H1 (cell line): Measurements from ENCODE around the gene EYA4. TPM values are rescaled to one million over a fixed set of nuclear protein-coding genes. Genes with fewer than 3 reads are reported as not detected.

Experiments
- CTCF ChIA-PET: fragments of 300-600 bp; sonication (Branson Sonifier 250); formaldehyde crosslinking; loops from one replicate; lab custom pipeline; 2021; ENCODE audit not compliant: partially characterized antibody; lab: Charles Lee
- POLR2A ChIA-PET: fragments of 300-600 bp; sonication (Branson Sonifier 250); formaldehyde crosslinking; loops from one replicate; lab custom pipeline; 2021; ENCODE audit warnings: inconsistent platforms; ENCODE audit not compliant: partially characterized antibody; lab: Charles Lee
- DNase-seq, 2 experiments: peaks; one replicate each; pipeline versions ENCODE4 v3.0.0 to v3.0.0-alpha.2; 2010 to 2022; ENCODE audit warnings: low spot score in 2 of 2, low read depth in 1 of 2, mixed read lengths in 1 of 2
- FAIRE-seq: peaks from 2 replicates; lab custom pipeline; 2011; peaks lifted over from hg19 to GRCh38; lab: Jason Lieb, UNC
- H2AFZ ChIP-seq: 2 replicates; pipeline ENCODE4 v1.8.1; 2012; ENCODE audit warnings: low read length, inconsistent platforms
- H2AK5ac ChIP-seq: 2 replicates; pipeline ENCODE4 v1.6.1; 2013; ENCODE audit warnings: low read depth, low read length
- H2BK120ac ChIP-seq: replicated peaks from 2 replicates; pipeline ENCODE3; 2013; ENCODE audit warnings: low read depth, low read length, inconsistent platforms
- H2BK12ac ChIP-seq: 2 replicates; pipeline ENCODE4 v1.6.1; 2013; ENCODE audit warnings: low read depth, low read length
- H2BK15ac ChIP-seq: 2 replicates; pipeline ENCODE4 v1.6.1; 2013; ENCODE audit warnings: low read length
- H2BK20ac ChIP-seq: 2 replicates; pipeline ENCODE4 v1.6.1; 2013; ENCODE audit warnings: low read length
- H2BK5ac ChIP-seq: 2 replicates; pipeline ENCODE4 v1.6.1; 2013; ENCODE audit warnings: low read depth, low read length
- H3K14ac ChIP-seq: 2 replicates; pipeline ENCODE4 v1.6.1; 2013; ENCODE audit warnings: inconsistent platforms; ENCODE audit not compliant: insufficient read length
- H3K18ac ChIP-seq: 2 replicates; pipeline ENCODE4 v1.6.1; 2013; ENCODE audit warnings: low read length; ENCODE audit errors: extremely low read depth
- H3K23ac ChIP-seq: 2 replicates; pipeline ENCODE4 v1.6.1; 2013; ENCODE audit warnings: inconsistent platforms; ENCODE audit not compliant: insufficient read length
- H3K23me2 ChIP-seq: 2 replicates; pipeline ENCODE4 v1.6.1; 2013; ENCODE audit warnings: low read depth, low read length
- H3K27ac ChIP-seq: 2 replicates; pipeline ENCODE4 v1.6.1; 2011; ENCODE audit warnings: low read depth, low read length, inconsistent platforms
- H3K27me3 ChIP-seq, 4 experiments: replicated peaks in 1 of 4; 1 replicate in 1 of 4; 2 replicates in 3 of 4; pipeline versions ENCODE4 v1.6.1 to v1.8.1; 2011 to 2013; ENCODE audit warnings: low read length in 3 of 4, mild to moderate bottlenecking in 3 of 4, inconsistent platforms in 2 of 4, mixed read lengths in 2 of 4, moderate library complexity in 1 of 4; ENCODE audit not compliant: control insufficient read depth in 3 of 4, insufficient read depth in 3 of 4; ENCODE audit errors: extremely low read depth in 1 of 4
- H3K36me3 ChIP-seq, 4 experiments: 2 replicates each; pipeline versions ENCODE4 v1.6.1 to v1.8.1; 2011 to 2013; ENCODE audit warnings: mild to moderate bottlenecking in 4 of 4, low read length in 3 of 4, moderate library complexity in 2 of 4, control low read depth in 1 of 4, inconsistent platforms in 1 of 4; ENCODE audit not compliant: insufficient read depth in 4 of 4, control insufficient read depth in 2 of 4
- H3K4ac ChIP-seq: replicated peaks from 2 replicates; pipeline ENCODE3; 2013; ENCODE audit warnings: low read length, low read depth, mixed read lengths, inconsistent platforms; ENCODE audit not compliant: insufficient read length
- H3K4me1 ChIP-seq, 4 experiments: replicated peaks in 1 of 4; 1 replicate in 1 of 4; 2 replicates in 3 of 4; pipeline versions ENCODE4 v1.6.1 to v1.8.1; 2011 to 2013; ENCODE audit warnings: low read length in 3 of 4, inconsistent platforms in 2 of 4, mixed read lengths in 1 of 4; ENCODE audit not compliant: insufficient read depth in 4 of 4, control insufficient read depth in 3 of 4
- H3K4me2 ChIP-seq, 2 experiments: 2 replicates each; pipeline versions ENCODE4 v1.6.1 to v1.8.1; 2011 to 2013; ENCODE audit warnings: low read depth in 2 of 2, low read length in 2 of 2, control low read depth in 1 of 2, inconsistent platforms in 1 of 2, mild to moderate bottlenecking in 1 of 2; ENCODE audit not compliant: insufficient read depth in 1 of 2
- H3K4me3 ChIP-seq, 4 experiments: fragments of 200-600, 300-600 bp in 1 of 4; sonication (generic), shearing (Covaris generic), sonication (Bioruptor Twin) in 1 of 4; 2 replicates each; pipeline versions ENCODE4 v1.5.1 to v1.8.1; 2011 to 2016; ENCODE audit warnings: low read length in 4 of 4, low read depth in 3 of 4, control low read depth in 2 of 4, inconsistent platforms in 2 of 4, mild to moderate bottlenecking in 2 of 4, mixed read lengths in 1 of 4, moderate library complexity in 1 of 4; ENCODE audit not compliant: insufficient read depth in 2 of 4; ENCODE audit errors: extremely low read depth in 1 of 4
- H3K56ac ChIP-seq: replicated peaks from 2 replicates; pipeline ENCODE3; 2013; ENCODE audit warnings: low read depth, mild to moderate bottlenecking, mixed read lengths, low read length, inconsistent platforms; ENCODE audit not compliant: insufficient read length
- H3K79me1 ChIP-seq: 2 replicates; pipeline ENCODE4 v1.6.1; 2013; ENCODE audit warnings: low read depth, low read length, control low read depth
- H3K79me2 ChIP-seq, 2 experiments: 2 replicates each; pipeline versions ENCODE4 v1.6.1 to v1.8.1; 2012 to 2013; ENCODE audit warnings: low read length in 2 of 2, mild to moderate bottlenecking in 2 of 2, inconsistent platforms in 1 of 2; ENCODE audit not compliant: insufficient read depth in 2 of 2, control insufficient read depth in 1 of 2
- H3K9ac ChIP-seq, 4 experiments: replicated peaks in 1 of 4; 1 replicate in 1 of 4; 2 replicates in 3 of 4; pipeline versions ENCODE4 v1.6.1 to v1.8.1; 2011 to 2013; ENCODE audit warnings: low read depth in 3 of 4, low read length in 3 of 4, control low read depth in 2 of 4, mild to moderate bottlenecking in 2 of 4, moderate library complexity in 2 of 4, inconsistent platforms in 1 of 4; ENCODE audit errors: extremely low read depth in 1 of 4
- H3K9me3 ChIP-seq, 2 experiments: 2 replicates each; pipeline versions ENCODE4 v1.6.1 to v1.8.1; 2012 to 2013; ENCODE audit warnings: mild to moderate bottlenecking in 2 of 2, moderate library complexity in 2 of 2, control low read depth in 1 of 2, inconsistent platforms in 1 of 2, low read depth in 1 of 2, low read length in 1 of 2, mixed read lengths in 1 of 2; ENCODE audit not compliant: insufficient read depth in 2 of 2
- H4K20me1 ChIP-seq, 2 experiments: replicated peaks in 1 of 2; 2 replicates each; pipeline versions ENCODE3 to v1.8.1; 2011 to 2013; ENCODE audit warnings: inconsistent platforms in 2 of 2, low read length in 2 of 2, mild to moderate bottlenecking in 1 of 2; ENCODE audit not compliant: insufficient read depth in 2 of 2, control insufficient read depth in 1 of 2
- H4K5ac ChIP-seq: 2 replicates; pipeline ENCODE4 v1.6.1; 2013; ENCODE audit warnings: low read length, low read depth, mixed read lengths, inconsistent platforms; ENCODE audit not compliant: insufficient read length
- H4K8ac ChIP-seq: 2 replicates; pipeline ENCODE4 v1.8.0; 2013; ENCODE audit warnings: mild to moderate bottlenecking, moderate library complexity, low read length, inconsistent platforms; ENCODE audit not compliant: insufficient read depth; ENCODE audit errors: extremely low read depth
- H4K91ac ChIP-seq: replicated peaks from 2 replicates; pipeline ENCODE3; 2013; ENCODE audit warnings: low read length, mixed read lengths, inconsistent platforms; ENCODE audit not compliant: insufficient read length
- BRCA1 ChIP-seq: IDR thresholded peaks from 2 replicates; pipeline ENCODE4 v1.6.1; 2012; ENCODE audit warnings: low read depth, low read length, improper control_type of control experiment
- CBX5 ChIP-seq: fragments of 300-800, 300-1000 bp; sonication (generic); IDR thresholded peaks from 2 replicates; pipeline ENCODE4 v1.7.1; 2016; ENCODE audit warnings: antibody characterized with exemption, low read length, low read depth
- EP300 ChIP-seq, 2 experiments: IDR thresholded peaks; 1 replicate in 1 of 2; 2 replicates in 1 of 2; pipeline ENCODE4 v1.6.1; 2011 to 2012; ENCODE audit warnings: low read depth in 2 of 2, low read length in 2 of 2, mild to moderate bottlenecking in 2 of 2, borderline replicate concordance in 1 of 2, inconsistent platforms in 1 of 2, moderate library complexity in 1 of 2
- NRF1 ChIP-seq: IDR thresholded peaks from 2 replicates; pipeline ENCODE4 v1.6.1; 2011; ENCODE audit warnings: mild to moderate bottlenecking, low read depth, low read length, improper control_type of control experiment
- RAD21 ChIP-seq, 2 experiments: IDR thresholded peaks in 1 of 2; conservative IDR thresholded peaks in 1 of 2; 2 replicates each; pipeline ENCODE4 v1.6.1; 2011; ENCODE audit warnings: low read depth in 2 of 2, low read length in 2 of 2, improper control_type of control experiment in 1 of 2, inconsistent platforms in 1 of 2, mild to moderate bottlenecking in 1 of 2, moderate library complexity in 1 of 2
- SP2 ChIP-seq: IDR thresholded peaks from 2 replicates; pipeline ENCODE4 v1.6.1; 2012; ENCODE audit warnings: mild to moderate bottlenecking, low read length, inconsistent platforms
- TAF7 ChIP-seq: optimal IDR thresholded peaks from 2 replicates; pipeline ENCODE3; 2011; ENCODE audit warnings: low read depth, mild to moderate bottlenecking, inconsistent platforms, low read length, moderate library complexity, borderline replicate concordance
- TBP ChIP-seq: IDR thresholded peaks from 2 replicates; pipeline ENCODE4 v1.6.1; 2011; ENCODE audit warnings: low read depth, low read length, improper control_type of control experiment
- YY1 ChIP-seq: IDR thresholded peaks from 2 replicates; pipeline ENCODE4 v1.6.1; 2011; ENCODE audit warnings: low read depth, mild to moderate bottlenecking, low read length
- WGBS, 2 experiments: shearing (Covaris generic) in 1 of 2; methylation state at CpG; one replicate each; pipeline versions ENCODE4 v1.1.6 to v1.1.7; 2013 to 2015; ENCODE audit warnings: low lambda C conversion rate in 2 of 2, mixed read lengths in 2 of 2, inconsistent platforms in 1 of 2, low coverage in 1 of 2, missing lambda C conversion rate in 1 of 2; ENCODE audit not compliant: insufficient replicate concordance in 2 of 2, insufficient coverage in 1 of 2, insufficient read length in 1 of 2; ENCODE audit errors: extremely low coverage in 1 of 2, missing lambda C conversion rate in 1 of 2; 5-methylcytosine and 5-hydroxymethylcytosine counted together
- polyA plus RNA-seq, 7 experiments: library from polyadenylated mRNA; depleted of rRNA in 3 of 7; stranded (reverse) in 5 of 7; unstranded in 2 of 7; fragments of >200 nt in 5 of 7; fragments of 200-250 nt in 2 of 7; gene quantifications; 1 replicate in 5 of 7; 2 replicates in 1 of 7; 4 replicates in 1 of 7; pipeline versions ENCODE4 v1.2.1 to v1.2.3, GENCODE V29; 2011 to 2013; ENCODE audit warnings: missing spikeins in 2 of 7, mixed read lengths in 2 of 7
- total RNA-seq: library from RNA; stranded (reverse); fragmentation: NEBNext Ultra II Directional; extraction: Animal tissue kit (Norgen Biotek cat#: 25700); gene quantifications from 2 replicates; pipeline ENCODE4 v1.2.1, GENCODE V29; 2021
- TF ChIP-seq, protein P1 (sequence below): IDR thresholded peaks from 2 replicates; pipeline ENCODE4 v1.6.1; 2011; ENCODE audit warnings: low read depth, mild to moderate bottlenecking, low read length; ENCODE audit not compliant: insufficient read depth
- TF ChIP-seq, protein P2 (sequence below): IDR thresholded peaks from 2 replicates; pipeline ENCODE4 v1.6.1; 2012; ENCODE audit warnings: inconsistent platforms

EYA4 gene
- total and polyA plus RNA-seq, 2 of the 8 experiments (the other 6 are each of a cell fraction or from before 2014, with no cell fraction given) = 0.06 to 0.17 TPM

- no peak overlapping the region for H3K27ac ChIP-seq
- no peak overlapping the region for H3K14ac ChIP-seq
- POLR2A ChIA-PET = no interaction called here
- no peaks in the 10 kb centered on the region for H3K79me1 ChIP-seq
- no peaks in the 10 kb centered on the region for H3K36me3 ChIP-seq
- peaks cover 0 to 7% (median 2%) of the 10 kb centered on the region in 4 experiments; a peak in 1 of 7 replicates for H3K4me1 ChIP-seq
- no peaks in the 10 kb centered on the region for H4K20me1 ChIP-seq
- no peak overlapping the region for H3K4me3 ChIP-seq
- TF ChIP-seq YY1 = no peak
- TF ChIP-seq TBP = no peak
- TF ChIP-seq CBX5 = no peak
- TF ChIP-seq, protein P1, sequence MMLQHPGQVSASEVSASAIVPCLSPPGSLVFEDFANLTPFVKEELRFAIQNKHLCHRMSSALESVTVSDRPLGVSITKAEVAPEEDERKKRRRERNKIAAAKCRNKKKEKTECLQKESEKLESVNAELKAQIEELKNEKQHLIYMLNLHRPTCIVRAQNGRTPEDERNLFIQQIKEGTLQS = no peak
- TF ChIP-seq, protein P2, sequence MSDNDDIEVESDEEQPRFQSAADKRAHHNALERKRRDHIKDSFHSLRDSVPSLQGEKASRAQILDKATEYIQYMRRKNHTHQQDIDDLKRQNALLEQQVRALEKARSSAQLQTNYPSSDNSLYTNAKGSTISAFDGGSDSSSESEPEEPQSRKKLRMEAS = no peak
- no peak for TF ChIP-seq BRCA1
- no peak for TF ChIP-seq NRF1
- TF ChIP-seq RAD21 (IDR thresholded peaks at IDR 0.05 in 1 of 2, conservative IDR thresholded peaks at IDR 0.05 in 1 of 2; ENCODE audit: low read depth in 2 of 2, low read length in 2 of 2) = no peak
- TF ChIP-seq SP2 = no peak
- no peak for TF ChIP-seq EP300 (IDR thresholded peaks at IDR 0.05; ENCODE audit: borderline replicate concordance in 1 of 2, low read depth in 2 of 2, low read length in 2 of 2)
- TF ChIP-seq TAF7 = no peak
- H3K4ac ChIP-seq = no peak overlapping the region
- H4K91ac ChIP-seq = no peak overlapping the region
- no peak for DNase-seq
- H2BK12ac ChIP-seq = no peak overlapping the region
- WGBS, 2 experiments = 93% methylated on average over 3 of the region's 3 CpGs; no CpG with 5 or more reads in 1 of the 2 experiments
- no peak overlapping the region for H2BK120ac ChIP-seq
- H2AK5ac ChIP-seq = no peak overlapping the region
- no peak for FAIRE-seq
- no peak overlapping the region for H2AFZ ChIP-seq
- H3K56ac ChIP-seq = no peak overlapping the region
- no peaks in the 10 kb centered on the region for H3K79me2 ChIP-seq
- no peaks in the 10 kb centered on the region for H3K9me3 ChIP-seq
- H3K9ac ChIP-seq = no peak overlapping the region
- no peak overlapping the region for H2BK5ac ChIP-seq
- no peak overlapping the region for H2BK15ac ChIP-seq
- CTCF ChIA-PET = no interaction called here
- H3K23me2 ChIP-seq = no peaks in the 10 kb centered on the region
- no peak overlapping the region for H2BK20ac ChIP-seq
- no peak overlapping the region for H3K4me2 ChIP-seq
- no peak overlapping the region for H3K23ac ChIP-seq
- H3K18ac ChIP-seq = no peak overlapping the region
- H3K27me3 ChIP-seq = no peaks in the 10 kb centered on the region
- H4K5ac ChIP-seq = no peak overlapping the region
- no peak overlapping the region for H4K8ac ChIP-seq
Measured at GRCh38 chr6:133408543-133408942, 167.4 kb downstream of the EYA4 start.
